H9 (cell line): Measurements from ENCODE around the gene SLC9A9. TPM values are rescaled to one million over a fixed set of nuclear protein-coding genes. Genes with fewer than 3 reads are reported as not detected.

Source experiments
- DNase-seq: peaks from one replicate; pipeline ENCODE4 v3.0.0-alpha.2; 2017
- H2AFZ ChIP-seq: one replicate; pipeline ENCODE4 v1.6.1; 2013; ENCODE audit warnings: mild to moderate bottlenecking, low read length, control low read depth, moderate library complexity
- H2AK5ac ChIP-seq: 2 replicates; pipeline ENCODE4 v1.6.1; 2013; ENCODE audit warnings: low read length, control low read depth, mixed read lengths; ENCODE audit not compliant: insufficient read length
- H2BK120ac ChIP-seq: one replicate; pipeline ENCODE4 v1.6.1; 2013; ENCODE audit warnings: low read depth, mild to moderate bottlenecking, low read length, control low read depth, inconsistent platforms; ENCODE audit not compliant: poor library complexity, severe bottlenecking
- H2BK12ac ChIP-seq: 2 replicates; pipeline ENCODE4 v1.6.1; 2013; ENCODE audit warnings: low read length, control low read depth, mixed read lengths, low read depth; ENCODE audit not compliant: insufficient read length
- H2BK15ac ChIP-seq: 2 replicates; pipeline ENCODE4 v1.6.1; 2013; ENCODE audit warnings: low read depth, low read length, control low read depth
- H2BK20ac ChIP-seq: one replicate; pipeline ENCODE4 v1.6.1; 2013; ENCODE audit warnings: low read depth, mild to moderate bottlenecking, low read length, control low read depth, inconsistent platforms; ENCODE audit not compliant: poor library complexity, severe bottlenecking
- H2BK5ac ChIP-seq: 2 replicates; pipeline ENCODE4 v1.6.1; 2013; ENCODE audit warnings: low read length, control low read depth, mixed read lengths; ENCODE audit not compliant: insufficient read length
- H3K14ac ChIP-seq: 2 replicates; pipeline ENCODE4 v1.6.1; 2013; ENCODE audit warnings: low read length, control low read depth; ENCODE audit not compliant: insufficient read depth
- H3K18ac ChIP-seq: 2 replicates; pipeline ENCODE4 v1.6.1; 2013; ENCODE audit warnings: low read depth, mild to moderate bottlenecking, mixed read lengths, low read length, control low read depth; ENCODE audit not compliant: insufficient read length
- H3K23ac ChIP-seq: 2 replicates; pipeline ENCODE4 v1.6.1; 2013; ENCODE audit warnings: low read length, control low read depth, mixed read lengths, low read depth; ENCODE audit not compliant: insufficient read length
- H3K23me2 ChIP-seq: 2 replicates; pipeline ENCODE4 v1.6.1; 2013; ENCODE audit warnings: low read depth, mild to moderate bottlenecking, mixed read lengths, low read length, control low read depth; ENCODE audit not compliant: insufficient read length, poor library complexity, severe bottlenecking
- H3K27ac ChIP-seq: 2 replicates; pipeline ENCODE4 v1.5.1; 2013; ENCODE audit warnings: low read length, control low read depth, mixed read lengths, low read depth; ENCODE audit not compliant: insufficient read length
- H3K27me3 ChIP-seq: 2 replicates; pipeline ENCODE4 v1.6.1; 2013; ENCODE audit warnings: low read length, control low read depth, inconsistent platforms; ENCODE audit not compliant: insufficient read depth
- H3K4ac ChIP-seq: 2 replicates; pipeline ENCODE4 v1.6.1; 2013; ENCODE audit warnings: low read depth, mild to moderate bottlenecking, control low read depth, inconsistent platforms, low read length, moderate library complexity
- H3K4me1 ChIP-seq: 2 replicates; pipeline ENCODE4 v1.6.1; 2013; ENCODE audit warnings: low read length, control low read depth, inconsistent platforms; ENCODE audit not compliant: insufficient read depth
- H3K4me2 ChIP-seq: 2 replicates; pipeline ENCODE4 v1.6.1; 2013; ENCODE audit warnings: low read length, control low read depth, mixed read lengths; ENCODE audit not compliant: insufficient read length, insufficient read depth
- H3K56ac ChIP-seq: 2 replicates; pipeline ENCODE4 v1.6.1; 2013; ENCODE audit warnings: low read depth, mild to moderate bottlenecking, mixed read lengths, low read length, control low read depth; ENCODE audit not compliant: insufficient read length
- H3K79me1 ChIP-seq: 2 replicates; pipeline ENCODE4 v1.6.1; 2013; ENCODE audit warnings: low read depth, mild to moderate bottlenecking, moderate library complexity, low read length, control low read depth, inconsistent platforms; ENCODE audit not compliant: insufficient read depth, poor library complexity, severe bottlenecking
- H3K79me2 ChIP-seq: 2 replicates; pipeline ENCODE4 v1.6.1; 2013; ENCODE audit warnings: low read length, control low read depth, inconsistent platforms; ENCODE audit not compliant: insufficient read depth
- H3K9ac ChIP-seq: 2 replicates; pipeline ENCODE4 v1.6.1; 2013; ENCODE audit warnings: low read length, control low read depth, mixed read lengths; ENCODE audit not compliant: insufficient read length; ENCODE audit errors: extremely low read depth
- H3K9me3 ChIP-seq: one replicate; pipeline ENCODE4 v1.6.1; 2013; ENCODE audit warnings: low read depth, low read length, inconsistent platforms; ENCODE audit not compliant: control insufficient read depth
- H3T11ph ChIP-seq: one replicate; pipeline ENCODE4 v1.6.1; 2013; ENCODE audit warnings: mild to moderate bottlenecking, low read length, control low read depth, inconsistent platforms
- H4K20me1 ChIP-seq: one replicate; pipeline ENCODE4 v1.6.1; 2013; ENCODE audit not compliant: control insufficient read depth, insufficient read length, insufficient read depth
- H4K5ac ChIP-seq: 2 replicates; pipeline ENCODE4 v1.6.1; 2013; ENCODE audit warnings: low read depth, mild to moderate bottlenecking, mixed read lengths, low read length, control low read depth; ENCODE audit not compliant: insufficient read length
- H4K8ac ChIP-seq: replicated peaks from 2 replicates; pipeline ENCODE4 v1.6.1; 2013; ENCODE audit warnings: low read length, control low read depth, mixed read lengths, low read depth; ENCODE audit not compliant: insufficient read length
- H4K91ac ChIP-seq: 2 replicates; pipeline ENCODE4 v1.6.1; 2013; ENCODE audit warnings: low read depth, mild to moderate bottlenecking, moderate library complexity, mixed read lengths, low read length, control low read depth; ENCODE audit not compliant: insufficient read length
- H3K27ac Mint-ChIP-seq, 3 experiments: 2 replicates in 2 of 3; 3 replicates in 1 of 3; pipeline ENCODE4 v1.8.0; 2020 to 2021; ENCODE audit warnings: mixed read lengths in 3 of 3, mild to moderate bottlenecking in 1 of 3, moderate library complexity in 1 of 3
- H3K27me3 Mint-ChIP-seq: 2 replicates; pipeline ENCODE4 v1.8.0; 2021; ENCODE audit warnings: low read depth, mild to moderate bottlenecking, moderate library complexity, mixed read lengths
- H3K36me3 Mint-ChIP-seq, 3 experiments: 2 replicates in 2 of 3; 3 replicates in 1 of 3; pipeline ENCODE4 v1.8.0; 2020 to 2021; ENCODE audit warnings: low read depth in 3 of 3, mixed read lengths in 3 of 3; ENCODE audit not compliant: insufficient read depth in 1 of 3
- H3K4me1 Mint-ChIP-seq, 2 experiments: 2 replicates each; pipeline ENCODE4 v1.8.0; 2020; ENCODE audit warnings: mixed read lengths in 2 of 2
- H3K4me3 Mint-ChIP-seq, 2 experiments: 2 replicates in 1 of 2; 3 replicates in 1 of 2; pipeline ENCODE4 v1.8.0; 2020 to 2021; ENCODE audit warnings: mild to moderate bottlenecking in 2 of 2, mixed read lengths in 2 of 2, moderate library complexity in 1 of 2
- H3K9me3 Mint-ChIP-seq, 2 experiments: 2 replicates in 1 of 2; 3 replicates in 1 of 2; pipeline ENCODE4 v1.8.0; 2020; ENCODE audit warnings: mild to moderate bottlenecking in 2 of 2, mixed read lengths in 2 of 2, moderate library complexity in 1 of 2
- CTCF ChIP-seq: fragments of 200-600 bp; sonication (generic); conservative IDR thresholded peaks from 3 replicates; pipeline ENCODE4 v1.8.0; 2021; ENCODE audit warnings: antibody characterized with exemption, mild to moderate bottlenecking
- WGBS: extraction: QIAGEN DNeasy Blood & Tissue Kit; methylation state at CpG from one replicate; pipeline ENCODE4 v1.1.7; 2013; ENCODE audit warnings: missing lambda C conversion rate, low lambda C conversion rate, mixed read lengths; ENCODE audit not compliant: insufficient read length; ENCODE audit errors: extremely low coverage; 5-methylcytosine and 5-hydroxymethylcytosine counted together
- total RNA-seq: library from RNA; stranded (reverse); gene quantifications from 2 replicates; pipeline ENCODE4 v1.2.1, GENCODE V29; 2021

SLC9A9 gene
- total RNA-seq, 1 experiment from 2014 or later: 0.35 TPM

GRCh38 chr3:143418391-143418790 lies 429.9 kb downstream of the SLC9A9 start:
- Histone ChIP-seq H2BK15ac (no peak overlapping the region), H3K4ac (no peak overlapping the region), H2BK5ac (no peak overlapping the region), H2AK5ac (no peak overlapping the region), H3K79me2 (no peaks in the 10 kb centered on the region), H3K9me3 (no peaks in the 10 kb centered on the region), H3K9ac (no peak overlapping the region), H4K8ac (no peak overlapping the region), H3K27ac (no peak overlapping the region), H3K23ac (no peak overlapping the region), H3K14ac (no peak overlapping the region), H3K56ac (no peak overlapping the region), H3K4me1 (no peaks in the 10 kb centered on the region), H2BK20ac (no peak overlapping the region), H2BK120ac (no peak overlapping the region), H4K91ac (no peak overlapping the region), H3K23me2 (no peaks in the 10 kb centered on the region), H2BK12ac (no peak overlapping the region), H4K20me1 (no peaks in the 10 kb centered on the region), H3K27me3 (no peaks in the 10 kb centered on the region; the same call in 1 of the 2 replicates), H3K4me2 (no peak overlapping the region), H3K79me1 (no peaks in the 10 kb centered on the region), H4K5ac (no peak overlapping the region), H3K18ac (no peak overlapping the region), H3T11ph (no peak overlapping the region), H2AFZ (no peak overlapping the region)
- no peak overlapping the region for H3K27ac Mint-ChIP-seq
- WGBS: no CpG with 5 or more reads among the region's 3 CpGs
- peaks cover 2% of the 10 kb centered on the region for H3K27me3 Mint-ChIP-seq
- no peaks in the 10 kb centered on the region; a peak in 1 of 7 replicates for H3K36me3 Mint-ChIP-seq
- TF ChIP-seq CTCF: no peak
- no peak overlapping the region for H3K4me3 Mint-ChIP-seq
- H3K9me3 Mint-ChIP-seq: no peaks in the 10 kb centered on the region
- H3K4me1 Mint-ChIP-seq: no peaks in the 10 kb centered on the region; a peak in 1 of 4 replicates
- DNase-seq: no peak
